Mucosa of rectum (tissue), 2 donors: ENCODE data around the gene EDAR.

ENCODE experiments used
- H3K27ac ChIP-seq, 2 donors: one replicate each; pipeline ENCODE4 v1.7.0; 2013; ENCODE audit warnings: inconsistent platforms in 2 of 2, low read depth in 2 of 2, low read length in 2 of 2
- H3K27me3 ChIP-seq, 2 donors: one replicate each; pipeline ENCODE4 v1.7.0; 2013; ENCODE audit warnings: low read length in 2 of 2; ENCODE audit not compliant: control insufficient read depth in 2 of 2, insufficient read depth in 2 of 2
- H3K36me3 ChIP-seq, 2 donors: one replicate each; pipeline ENCODE4 v1.7.0; 2013; ENCODE audit warnings: low read length in 2 of 2; ENCODE audit not compliant: control insufficient read depth in 2 of 2, insufficient read depth in 2 of 2
- H3K4me1 ChIP-seq, 2 donors: one replicate each; pipeline ENCODE4 v1.7.0; 2013; ENCODE audit warnings: low read length in 2 of 2, mild to moderate bottlenecking in 1 of 2; ENCODE audit not compliant: control insufficient read depth in 2 of 2, insufficient read depth in 2 of 2
- H3K4me3 ChIP-seq, 2 donors: one replicate each; pipeline ENCODE4 v1.7.0; 2013; ENCODE audit warnings: low read length in 2 of 2
- H3K9ac ChIP-seq, 2 donors: one replicate each; pipeline ENCODE4 v1.7.0; 2013; ENCODE audit warnings: low read length in 2 of 2, low read depth in 1 of 2, mild to moderate bottlenecking in 1 of 2
- H3K9me3 ChIP-seq, 2 donors: one replicate each; pipeline ENCODE4 v1.7.0; 2013; ENCODE audit warnings: low read length in 2 of 2; ENCODE audit not compliant: control insufficient read depth in 2 of 2
- donor health status: healthy.
- donor health status: Normal muscosa, but diverticular disease.

Gene EDAR

GRCh38 chr2:108905176-108905575 is 83.8 kb downstream of the EDAR start:
- H3K4me1 ChIP-seq = peaks cover 5 to 7% of the 10 kb centered on the region in 2 donors
- H3K4me3 ChIP-seq = no peak overlapping the region
- no peaks in the 10 kb centered on the region for H3K36me3 ChIP-seq
- no peaks in the 10 kb centered on the region for H3K27me3 ChIP-seq
- no peaks in the 10 kb centered on the region for H3K9me3 ChIP-seq
- peak overlapping the region; percentile 4 to 31 for H3K27ac ChIP-seq
- H3K9ac ChIP-seq = no peak overlapping the region

- no peak overlapping the region for H3K9ac ChIP-seq
- H3K9me3 ChIP-seq = no peaks in the 10 kb centered on the region
- H3K27me3 ChIP-seq = no peaks in the 10 kb centered on the region
These were observed 84.3 kb downstream of the EDAR start for GRCh38 chr2:108904680-108905079.

GRCh38 chr2:108898315-108899082 is 90.5 kb downstream of the EDAR start:
- Histone ChIP-seq H3K27me3 (no peaks in the 10 kb centered on the region), H3K4me1 (peaks cover 11 to 13% of the 10 kb centered on the region in 2 donors), H3K36me3 (no peaks in the 10 kb centered on the region), H3K27ac (no peak overlapping the region), H3K4me3 (no peak overlapping the region), H3K9ac (no peak overlapping the region), H3K9me3 (no peaks in the 10 kb centered on the region)

More at GRCh38 chr2:108904680-108905079, 84.3 kb downstream of the EDAR start:
- H3K4me3 ChIP-seq = no peak overlapping the region
- peak overlapping the region; percentile 4 to 31 for H3K27ac ChIP-seq
- H3K36me3 ChIP-seq = no peaks in the 10 kb centered on the region
- peaks cover 5 to 7% of the 10 kb centered on the region in 2 donors for H3K4me1 ChIP-seq

- Histone ChIP-seq H3K27ac (no peak overlapping the region), H3K4me1 (peaks cover 11 to 13% of the 10 kb centered on the region in 2 donors), H3K36me3 (no peaks in the 10 kb centered on the region), H3K9me3 (no peaks in the 10 kb centered on the region), H3K4me3 (no peak overlapping the region), H3K27me3 (no peaks in the 10 kb centered on the region), H3K9ac (no peak overlapping the region)
These were observed 92.3 kb downstream of the EDAR start for GRCh38 chr2:108896741-108897140.

GRCh38 chr2:108895188-108895587 is 93.8 kb downstream of the EDAR start:
- H3K4me3 ChIP-seq = no peak overlapping the region
- H3K27ac ChIP-seq = peak overlapping the region; percentile 16 to 44
- H3K9me3 ChIP-seq = peaks cover 0 to 2% of the 10 kb centered on the region in 2 donors
- no peaks in the 10 kb centered on the region for H3K36me3 ChIP-seq
- no peak overlapping the region for H3K9ac ChIP-seq
- no peaks in the 10 kb centered on the region for H3K27me3 ChIP-seq
- peaks cover 11 to 13% of the 10 kb centered on the region in 2 donors for H3K4me1 ChIP-seq

- Histone ChIP-seq H3K27me3 (no peaks in the 10 kb centered on the region), H3K36me3 (no peaks in the 10 kb centered on the region), H3K4me3 (no peak overlapping the region), H3K27ac (no peak overlapping the region), H3K9ac (no peak overlapping the region), H3K9me3 (peaks cover 0 to 3% of the 10 kb centered on the region in 2 donors), H3K4me1 (peaks cover 11 to 13% of the 10 kb centered on the region in 2 donors)
These were observed 94.3 kb downstream of the EDAR start for GRCh38 chr2:108894766-108895165.

GRCh38 chr2:108893277-108893676 is 95.7 kb downstream of the EDAR start:
- H3K4me1 ChIP-seq = peaks cover 11 to 13% of the 10 kb centered on the region in 2 donors

GRCh38 chr2:108889907-108890306 is 99.1 kb downstream of the EDAR start:
- Histone ChIP-seq H3K4me3 (no peak overlapping the region), H3K9ac (no peak overlapping the region), H3K9me3 (peaks cover 0 to 3% of the 10 kb centered on the region in 2 donors), H3K27ac (no peak overlapping the region), H3K27me3 (no peaks in the 10 kb centered on the region), H3K36me3 (no peaks in the 10 kb centered on the region), H3K4me1 (peaks cover 4% of the 10 kb centered on the region in 2 donors)

More at GRCh38 chr2:108893277-108893676, 95.7 kb downstream of the EDAR start:
- no peaks in the 10 kb centered on the region for H3K27me3 ChIP-seq
- H3K36me3 ChIP-seq = no peaks in the 10 kb centered on the region
- no peak overlapping the region for H3K4me3 ChIP-seq
- H3K9me3 ChIP-seq = peaks cover 0 to 3% of the 10 kb centered on the region in 2 donors
- H3K9ac ChIP-seq = no peak overlapping the region
- H3K27ac ChIP-seq = no peak overlapping the region

GRCh38 chr2:108884619-108885018 is 104.4 kb downstream of the EDAR start:
- Histone ChIP-seq H3K9me3 (peaks cover 0 to 2% of the 10 kb centered on the region in 2 donors), H3K36me3 (no peaks in the 10 kb centered on the region), H3K9ac (no peak overlapping the region), H3K4me1 (no peaks in the 10 kb centered on the region), H3K27me3 (no peaks in the 10 kb centered on the region), H3K4me3 (no peak overlapping the region), H3K27ac (no peak overlapping the region)

- Histone ChIP-seq H3K27ac (no peak overlapping the region), H3K27me3 (no peaks in the 10 kb centered on the region), H3K4me1 (no peaks in the 10 kb centered on the region), H3K36me3 (no peaks in the 10 kb centered on the region), H3K9me3 (no peaks in the 10 kb centered on the region), H3K4me3 (no peak overlapping the region), H3K9ac (no peak overlapping the region)
These were observed 110.7 kb downstream of the EDAR start for GRCh38 chr2:108878276-108878675.
